SK-N-SH treated with all-trans-retinoic acid at 6 μM for 48 hours (cell line): ENCODE data around the gene PPP4R3C.
"Not testable (repeated sequence)": the region's sequence is repeated elsewhere in the genome, so short reads cannot be mapped to it uniquely, and the experiment has no call there.

Experiments
- ATAC-seq: fragments of 200-7000 bp; cut with Tn5 transposase; 3 replicates; pipeline ENCODE4 v1.9.1; 2020; ENCODE audit warnings: mild to moderate bottlenecking, moderate library complexity
- ARNTL ChIP-seq: fragments of 450-650 bp; formaldehyde crosslinking; IDR thresholded peaks from 2 replicates; pipeline ENCODE4 v1.5.0; 2020; ENCODE audit warnings: low read depth, mild to moderate bottlenecking, moderate library complexity, borderline replicate concordance
- BACH2 ChIP-seq: fragments of 250-450 bp; sonication (Bioruptor Pico); IDR thresholded peaks from 2 replicates; pipeline ENCODE4 v1.9.0; 2021; ENCODE audit warnings: mild to moderate bottlenecking, borderline replicate concordance
- CSDC2 ChIP-seq: fragments of 250-450 bp; sonication (Bioruptor Pico); IDR thresholded peaks from 2 replicates; pipeline ENCODE4 v1.5.0; 2020; ENCODE audit warnings: mild to moderate bottlenecking, moderate library complexity
- ESRRG ChIP-seq: fragments of 250-450 bp; sonication (Bioruptor Pico); IDR thresholded peaks from 2 replicates; pipeline ENCODE4 v1.6.1; 2021; ENCODE audit warnings: mild to moderate bottlenecking
- GLIS3 ChIP-seq: fragments of 250-450 bp; sonication (Bioruptor Pico); IDR thresholded peaks from 2 replicates; pipeline ENCODE4 v1.5.0; 2020; ENCODE audit warnings: mild to moderate bottlenecking, moderate library complexity
- ISL1 ChIP-seq: fragments of 250-450 bp; sonication (Bioruptor Pico); IDR thresholded peaks from 2 replicates; pipeline ENCODE4 v2.1.2; 2022; ENCODE audit warnings: mild to moderate bottlenecking, moderate library complexity
- OSR1 ChIP-seq: fragments of 250-450 bp; sonication (Bioruptor Pico); IDR thresholded peaks from 2 replicates; pipeline ENCODE4 v1.8.0; 2022; ENCODE audit warnings: moderate library complexity, mild to moderate bottlenecking, inconsistent platforms
- PPARA ChIP-seq: fragments of 250-450 bp; sonication (Bioruptor Pico); IDR thresholded peaks from 2 replicates; pipeline ENCODE4 v1.5.0; 2020; ENCODE audit warnings: mild to moderate bottlenecking, borderline replicate concordance
- RARB ChIP-seq: fragments of 250-450 bp; sonication (Bioruptor Pico); IDR thresholded peaks from 2 replicates; pipeline ENCODE4 v1.8.0; 2021; ENCODE audit warnings: mild to moderate bottlenecking, moderate library complexity
- SNAI2 ChIP-seq: fragments of 250-450 bp; sonication (Bioruptor Pico); IDR thresholded peaks from 2 replicates; pipeline ENCODE4 v1.5.0; 2020; ENCODE audit warnings: mild to moderate bottlenecking, moderate library complexity
- TCF4 ChIP-seq: fragments of 250-450 bp; sonication (Bioruptor Pico); IDR thresholded peaks from 2 replicates; pipeline ENCODE4 v1.8.0; 2021; ENCODE audit warnings: mild to moderate bottlenecking, moderate library complexity, borderline replicate concordance
- TOX ChIP-seq: fragments of 250-450 bp; sonication (Bioruptor Pico); IDR thresholded peaks from 2 replicates; pipeline ENCODE4 v1.8.0; 2021; ENCODE audit warnings: mild to moderate bottlenecking, moderate library complexity, borderline replicate concordance
- ZC3H10 ChIP-seq: fragments of 250-450 bp; sonication (Bioruptor Pico); IDR thresholded peaks from 2 replicates; pipeline ENCODE4 v1.5.1; 2021; ENCODE audit warnings: mild to moderate bottlenecking, moderate library complexity
- ZFP3 ChIP-seq: fragments of 250-450 bp; sonication (Bioruptor Pico); IDR thresholded peaks from 2 replicates; pipeline ENCODE4 v1.5.0; 2020; ENCODE audit warnings: mild to moderate bottlenecking, moderate library complexity
- ZFP30 ChIP-seq: fragments of 450-650 bp; formaldehyde crosslinking; IDR thresholded peaks from 2 replicates; pipeline ENCODE4 v1.5.0; 2022; ENCODE audit warnings: mild to moderate bottlenecking, moderate library complexity
- ZNF565 ChIP-seq: fragments of 450-650 bp; formaldehyde crosslinking; conservative IDR thresholded peaks from 2 replicates; pipeline ENCODE4 v1.5.0; 2020; ENCODE audit warnings: low read depth, mild to moderate bottlenecking, moderate library complexity
- ZNF70 ChIP-seq: fragments of 450-650 bp; formaldehyde crosslinking; IDR thresholded peaks from 2 replicates; pipeline ENCODE4 v1.5.0; 2020; ENCODE audit warnings: mild to moderate bottlenecking, moderate library complexity
- ZNF8 ChIP-seq: fragments of 450-650 bp; formaldehyde crosslinking; IDR thresholded peaks from 2 replicates; pipeline ENCODE4 v1.5.0; 2020; ENCODE audit warnings: mild to moderate bottlenecking, moderate library complexity
- TF ChIP-seq, protein P1 (sequence below): fragments of 250-450 bp; sonication (Bioruptor Pico); IDR thresholded peaks from 2 replicates; pipeline ENCODE4 v1.5.0; 2020; ENCODE audit warnings: mild to moderate bottlenecking, moderate library complexity
- TF ChIP-seq, protein P2 (sequence below): fragments of 250-450 bp; sonication (Bioruptor Pico); IDR thresholded peaks from 2 replicates; pipeline ENCODE4 v1.8.0; 2021; ENCODE audit warnings: low read depth, mild to moderate bottlenecking, moderate library complexity, borderline replicate concordance
- TF ChIP-seq, protein P3 (sequence below): fragments of 250-450 bp; sonication (Bioruptor Pico); IDR thresholded peaks from 2 replicates; pipeline ENCODE4 v1.8.0; 2020; ENCODE audit warnings: mild to moderate bottlenecking, moderate library complexity, borderline replicate concordance
- TF ChIP-seq, protein P4 (sequence below): fragments of 250-450 bp; sonication (Bioruptor Pico); IDR thresholded peaks from 2 replicates; pipeline ENCODE4 v1.5.1; 2020; ENCODE audit warnings: low read depth, mild to moderate bottlenecking, moderate library complexity
- TF ChIP-seq, protein P5 (sequence below): fragments of 250-450 bp; sonication (Bioruptor Pico); IDR thresholded peaks from 2 replicates; pipeline ENCODE4 v1.5.1; 2021; ENCODE audit warnings: mild to moderate bottlenecking, moderate library complexity

The PPP4R3C gene

DNA sequence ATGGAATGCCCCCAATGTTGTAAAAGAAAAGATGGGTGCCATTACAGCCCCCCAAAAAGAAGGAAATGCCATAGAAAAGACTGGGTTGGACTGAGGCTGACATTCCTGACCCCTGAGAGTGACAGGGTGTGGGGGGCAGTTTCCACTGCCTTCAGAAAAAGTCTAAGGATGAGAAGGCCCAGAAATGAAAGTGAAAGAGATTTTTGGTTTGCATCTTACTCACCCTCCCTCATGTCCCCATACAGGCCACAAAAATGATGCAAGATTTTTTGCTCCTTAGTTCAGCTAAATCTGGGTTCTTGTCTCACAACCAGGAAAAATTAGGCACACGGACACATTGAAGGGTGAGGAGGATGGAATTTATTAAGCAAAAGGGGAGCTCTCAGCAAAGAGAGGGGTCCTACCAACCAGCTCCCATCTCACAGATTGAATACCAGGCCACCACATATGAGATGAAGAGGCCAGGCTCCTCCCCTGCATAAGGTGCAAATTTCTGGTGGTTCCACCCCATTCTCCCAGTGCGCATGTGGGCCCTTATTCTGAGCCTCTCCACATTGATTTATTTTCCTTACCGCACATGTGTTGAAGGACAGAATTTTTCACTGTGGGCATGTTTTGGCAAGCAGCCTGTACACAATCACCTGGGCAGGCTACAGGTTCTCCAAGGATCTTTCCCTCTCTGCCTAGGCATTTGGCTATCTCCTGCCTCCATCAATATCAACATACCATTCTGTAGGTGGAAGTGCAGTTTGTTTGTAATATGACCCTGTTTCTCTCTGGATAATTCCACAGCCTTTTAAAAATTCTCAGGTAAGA, 18.8 kb downstream of the PPP4R3C start:
- ATAC-seq: no peak
- no peak for TF ChIP-seq OSR1 (CRISPR knock-in tag)
- TF ChIP-seq ZNF8: no peak
- TF ChIP-seq ARNTL: no peak
- no peak for TF ChIP-seq ISL1 (CRISPR knock-in tag)
- TF ChIP-seq TOX (CRISPR knock-in tag): no peak
- no peak for TF ChIP-seq BACH2 (CRISPR knock-in tag)
- TF ChIP-seq ZNF70: no peak
- no peak for TF ChIP-seq ZFP30
- TF ChIP-seq TCF4: no peak
- TF ChIP-seq PPARA (CRISPR knock-in tag): no peak
- no peak for TF ChIP-seq CSDC2 (CRISPR knock-in tag)
- no peak for TF ChIP-seq ZFP3 (CRISPR knock-in tag)
- TF ChIP-seq, protein P1, sequence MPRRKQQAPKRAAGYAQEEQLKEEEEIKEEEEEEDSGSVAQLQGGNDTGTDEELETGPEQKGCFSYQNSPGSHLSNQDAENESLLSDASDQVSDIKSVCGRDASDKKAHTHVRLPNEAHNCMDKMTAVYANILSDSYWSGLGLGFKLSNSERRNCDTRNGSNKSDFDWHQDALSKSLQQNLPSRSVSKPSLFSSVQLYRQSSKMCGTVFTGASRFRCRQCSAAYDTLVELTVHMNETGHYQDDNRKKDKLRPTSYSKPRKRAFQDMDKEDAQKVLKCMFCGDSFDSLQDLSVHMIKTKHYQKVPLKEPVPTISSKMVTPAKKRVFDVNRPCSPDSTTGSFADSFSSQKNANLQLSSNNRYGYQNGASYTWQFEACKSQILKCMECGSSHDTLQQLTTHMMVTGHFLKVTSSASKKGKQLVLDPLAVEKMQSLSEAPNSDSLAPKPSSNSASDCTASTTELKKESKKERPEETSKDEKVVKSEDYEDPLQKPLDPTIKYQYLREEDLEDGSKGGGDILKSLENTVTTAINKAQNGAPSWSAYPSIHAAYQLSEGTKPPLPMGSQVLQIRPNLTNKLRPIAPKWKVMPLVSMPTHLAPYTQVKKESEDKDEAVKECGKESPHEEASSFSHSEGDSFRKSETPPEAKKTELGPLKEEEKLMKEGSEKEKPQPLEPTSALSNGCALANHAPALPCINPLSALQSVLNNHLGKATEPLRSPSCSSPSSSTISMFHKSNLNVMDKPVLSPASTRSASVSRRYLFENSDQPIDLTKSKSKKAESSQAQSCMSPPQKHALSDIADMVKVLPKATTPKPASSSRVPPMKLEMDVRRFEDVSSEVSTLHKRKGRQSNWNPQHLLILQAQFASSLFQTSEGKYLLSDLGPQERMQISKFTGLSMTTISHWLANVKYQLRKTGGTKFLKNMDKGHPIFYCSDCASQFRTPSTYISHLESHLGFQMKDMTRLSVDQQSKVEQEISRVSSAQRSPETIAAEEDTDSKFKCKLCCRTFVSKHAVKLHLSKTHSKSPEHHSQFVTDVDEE (CRISPR knock-in tag): no peak
- TF ChIP-seq, protein P2, sequence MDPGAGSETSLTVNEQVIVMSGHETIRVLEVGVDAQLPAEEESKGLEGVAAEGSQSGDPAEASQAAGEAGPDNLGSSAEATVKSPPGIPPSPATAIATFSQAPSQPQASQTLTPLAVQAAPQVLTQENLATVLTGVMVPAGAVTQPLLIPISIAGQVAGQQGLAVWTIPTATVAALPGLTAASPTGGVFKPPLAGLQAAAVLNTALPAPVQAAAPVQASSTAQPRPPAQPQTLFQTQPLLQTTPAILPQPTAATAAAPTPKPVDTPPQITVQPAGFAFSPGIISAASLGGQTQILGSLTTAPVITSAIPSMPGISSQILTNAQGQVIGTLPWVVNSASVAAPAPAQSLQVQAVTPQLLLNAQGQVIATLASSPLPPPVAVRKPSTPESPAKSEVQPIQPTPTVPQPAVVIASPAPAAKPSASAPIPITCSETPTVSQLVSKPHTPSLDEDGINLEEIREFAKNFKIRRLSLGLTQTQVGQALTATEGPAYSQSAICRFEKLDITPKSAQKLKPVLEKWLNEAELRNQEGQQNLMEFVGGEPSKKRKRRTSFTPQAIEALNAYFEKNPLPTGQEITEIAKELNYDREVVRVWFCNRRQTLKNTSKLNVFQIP (CRISPR knock-in tag): no peak
- TF ChIP-seq SNAI2 (CRISPR knock-in tag): no peak

DNA sequence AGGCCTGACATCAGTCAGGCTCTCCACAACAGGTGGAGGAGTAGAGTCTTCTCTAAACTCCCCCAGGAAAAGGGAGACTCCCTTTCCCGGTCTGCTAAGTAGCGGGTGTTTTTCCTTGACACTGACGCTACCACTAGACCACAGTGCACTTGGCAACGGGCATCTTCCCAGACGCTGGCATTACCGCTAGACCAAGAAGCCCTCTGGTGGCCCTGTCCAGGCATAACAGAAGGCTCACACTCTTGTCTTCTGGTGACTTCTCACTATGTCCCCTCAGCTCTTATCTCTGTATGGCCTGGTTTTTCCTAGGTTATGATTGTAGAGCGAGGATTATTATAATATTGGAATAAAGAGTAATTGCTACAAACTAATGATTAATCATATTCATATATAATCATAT, 20.7 kb downstream of the PPP4R3C start:
- ATAC-seq: not testable (repeated sequence)

DNA sequence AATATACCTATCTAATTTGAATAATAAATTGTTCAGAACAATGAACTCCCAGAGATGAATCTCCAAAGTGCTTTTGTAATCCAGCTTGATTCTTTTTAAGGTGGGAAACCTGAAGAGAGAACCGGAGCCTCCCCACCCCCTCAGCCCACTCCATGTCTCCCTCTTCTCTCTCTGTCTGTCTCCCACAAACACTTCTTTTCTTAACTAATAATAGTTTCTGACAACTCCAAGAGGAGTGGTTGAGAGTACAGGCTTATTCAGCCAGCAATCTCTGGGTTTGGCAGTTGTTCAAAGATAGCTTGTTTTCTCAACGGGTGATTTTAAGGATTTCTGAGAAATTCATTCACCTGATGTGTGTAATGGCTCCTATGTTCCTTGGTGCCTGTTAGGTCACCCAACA, 23.4 kb downstream of the PPP4R3C start:
- ATAC-seq: no peak
- TF ChIP-seq, protein P3, sequence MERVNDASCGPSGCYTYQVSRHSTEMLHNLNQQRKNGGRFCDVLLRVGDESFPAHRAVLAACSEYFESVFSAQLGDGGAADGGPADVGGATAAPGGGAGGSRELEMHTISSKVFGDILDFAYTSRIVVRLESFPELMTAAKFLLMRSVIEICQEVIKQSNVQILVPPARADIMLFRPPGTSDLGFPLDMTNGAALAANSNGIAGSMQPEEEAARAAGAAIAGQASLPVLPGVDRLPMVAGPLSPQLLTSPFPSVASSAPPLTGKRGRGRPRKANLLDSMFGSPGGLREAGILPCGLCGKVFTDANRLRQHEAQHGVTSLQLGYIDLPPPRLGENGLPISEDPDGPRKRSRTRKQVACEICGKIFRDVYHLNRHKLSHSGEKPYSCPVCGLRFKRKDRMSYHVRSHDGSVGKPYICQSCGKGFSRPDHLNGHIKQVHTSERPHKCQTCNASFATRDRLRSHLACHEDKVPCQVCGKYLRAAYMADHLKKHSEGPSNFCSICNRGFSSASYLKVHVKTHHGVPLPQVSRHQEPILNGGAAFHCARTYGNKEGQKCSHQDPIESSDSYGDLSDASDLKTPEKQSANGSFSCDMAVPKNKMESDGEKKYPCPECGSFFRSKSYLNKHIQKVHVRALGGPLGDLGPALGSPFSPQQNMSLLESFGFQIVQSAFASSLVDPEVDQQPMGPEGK: no peak
- TF ChIP-seq ZFP30: no peak
- TF ChIP-seq, protein P4, sequence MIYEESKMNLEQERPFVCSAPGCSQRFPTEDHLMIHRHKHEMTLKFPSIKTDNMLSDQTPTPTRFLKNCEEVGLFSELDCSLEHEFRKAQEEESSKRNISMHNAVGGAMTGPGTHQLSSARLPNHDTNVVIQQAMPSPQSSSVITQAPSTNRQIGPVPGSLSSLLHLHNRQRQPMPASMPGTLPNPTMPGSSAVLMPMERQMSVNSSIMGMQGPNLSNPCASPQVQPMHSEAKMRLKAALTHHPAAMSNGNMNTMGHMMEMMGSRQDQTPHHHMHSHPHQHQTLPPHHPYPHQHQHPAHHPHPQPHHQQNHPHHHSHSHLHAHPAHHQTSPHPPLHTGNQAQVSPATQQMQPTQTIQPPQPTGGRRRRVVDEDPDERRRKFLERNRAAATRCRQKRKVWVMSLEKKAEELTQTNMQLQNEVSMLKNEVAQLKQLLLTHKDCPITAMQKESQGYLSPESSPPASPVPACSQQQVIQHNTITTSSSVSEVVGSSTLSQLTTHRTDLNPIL (CRISPR knock-in tag): no peak
- TF ChIP-seq BACH2 (CRISPR knock-in tag): no peak
- TF ChIP-seq ZNF70: no peak
- TF ChIP-seq ESRRG: no peak
- TF ChIP-seq, all 23 proteins: peak for 0

DNA sequence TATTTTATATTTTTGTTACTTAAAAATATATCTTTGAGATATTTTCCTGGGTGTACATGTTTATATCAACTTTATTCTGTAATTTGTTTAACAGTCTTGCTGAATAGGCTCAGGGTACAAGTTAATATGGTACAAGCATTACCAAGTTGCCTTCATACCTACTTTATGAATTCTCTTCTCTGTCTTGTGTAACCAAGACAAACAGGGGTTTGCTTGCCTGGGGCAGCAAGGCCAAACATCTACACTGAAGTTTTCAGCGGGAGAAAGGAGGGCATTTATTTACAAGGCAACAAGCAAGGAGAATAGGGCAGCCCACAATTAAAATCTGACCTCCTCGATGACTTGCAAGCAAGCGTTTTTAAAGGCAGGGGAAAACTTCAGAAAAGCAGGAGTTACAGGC, 24.2 kb downstream of the PPP4R3C start:
- TF ChIP-seq ZNF70 (no peak), RARB (CRISPR knock-in tag) (no peak), ZNF8 (no peak), OSR1 (CRISPR knock-in tag) (no peak), ZC3H10 (no peak), SNAI2 (CRISPR knock-in tag) (no peak), PPARA (CRISPR knock-in tag) (no peak), TOX (CRISPR knock-in tag) (no peak), ISL1 (CRISPR knock-in tag) (no peak), BACH2 (CRISPR knock-in tag) (no peak), TCF4 (no peak), ZNF565 (no peak), GLIS3 (CRISPR knock-in tag) (no peak)
- TF ChIP-seq, protein P5, sequence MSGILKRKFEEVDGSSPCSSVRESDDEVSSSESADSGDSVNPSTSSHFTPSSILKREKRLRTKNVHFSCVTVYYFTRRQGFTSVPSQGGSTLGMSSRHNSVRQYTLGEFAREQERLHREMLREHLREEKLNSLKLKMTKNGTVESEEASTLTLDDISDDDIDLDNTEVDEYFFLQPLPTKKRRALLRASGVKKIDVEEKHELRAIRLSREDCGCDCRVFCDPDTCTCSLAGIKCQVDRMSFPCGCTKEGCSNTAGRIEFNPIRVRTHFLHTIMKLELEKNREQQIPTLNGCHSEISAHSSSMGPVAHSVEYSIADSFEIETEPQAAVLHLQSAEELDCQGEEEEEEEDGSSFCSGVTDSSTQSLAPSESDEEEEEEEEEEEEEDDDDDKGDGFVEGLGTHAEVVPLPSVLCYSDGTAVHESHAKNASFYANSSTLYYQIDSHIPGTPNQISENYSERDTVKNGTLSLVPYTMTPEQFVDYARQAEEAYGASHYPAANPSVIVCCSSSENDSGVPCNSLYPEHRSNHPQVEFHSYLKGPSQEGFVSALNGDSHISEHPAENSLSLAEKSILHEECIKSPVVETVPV: no peak
- TF ChIP-seq, protein P2 (CRISPR knock-in tag): no peak
- TF ChIP-seq, protein P4 (CRISPR knock-in tag): no peak

More for the DNA sequence above, 24.2 kb downstream of the PPP4R3C start:
- ATAC-seq: no peak
